Activated CD8-positive, alpha-beta T cell treated with anti-CD3 and anti-CD28 coated beads for 36 hours (primary cell): ENCODE measurements around the gene DGKG. TPM values are rescaled to one million over a fixed set of nuclear protein-coding genes. Genes with fewer than 3 reads are reported as not detected.

ENCODE experiments used
- ATAC-seq: fragments of 200-7000 bp; cut with Tn5 transposase; one replicate; pipeline ENCODE4 v1.10.0; 2021; ENCODE audit warnings: mild to moderate bottlenecking, moderate library complexity
- CTCF ChIA-PET: fragments of 350-600 bp; sonication (Branson Sonifier 250); formaldehyde crosslinking; loops from one replicate; lab custom pipeline; 2021; ENCODE audit warnings: antibody characterized with exemption; lab: Charles Lee
- POLR2A ChIA-PET: fragments of 350-600 bp; sonication (Branson Sonifier 250); formaldehyde crosslinking; loops from one replicate; lab custom pipeline; 2021; ENCODE audit warnings: antibody characterized with exemption; lab: Charles Lee
- DNase-seq: peaks from one replicate; pipeline ENCODE4 v3.0.0-alpha.2; 2020
- H3K27ac Mint-ChIP-seq: one replicate; pipeline ENCODE4 v1.8.0; 2021; ENCODE audit warnings: mild to moderate bottlenecking, mixed read lengths
- H3K27me3 Mint-ChIP-seq: one replicate; pipeline ENCODE4 v1.8.0; 2021; ENCODE audit warnings: mixed read lengths
- H3K36me3 Mint-ChIP-seq: one replicate; pipeline ENCODE4 v1.8.0; 2021; ENCODE audit warnings: low read depth, mixed read lengths
- H3K4me1 Mint-ChIP-seq: one replicate; pipeline ENCODE4 v1.8.0; 2021; ENCODE audit warnings: low read depth, mixed read lengths
- H3K4me3 Mint-ChIP-seq: one replicate; pipeline ENCODE4 v1.8.0; 2021; ENCODE audit warnings: mild to moderate bottlenecking, moderate library complexity, mixed read lengths
- H3K9me3 Mint-ChIP-seq: one replicate; pipeline ENCODE4 v1.8.0; 2021; ENCODE audit warnings: mixed read lengths
- CTCF ChIP-seq: fragments of 200-600 bp; IDR thresholded peaks from one replicate; pipeline ENCODE4 v1.8.0; 2022; ENCODE audit warnings: antibody characterized with exemption, mild to moderate bottlenecking
- intact Hi-C: fragments of 100-400 bp; cut with micrococcal nuclease; formaldehyde crosslinking; loops from one replicate; pipeline ENCODE4 v1.10.0; 2022
- total RNA-seq, 2 experiments: library from RNA; stranded (reverse); gene quantifications; one replicate each; pipeline ENCODE4 v1.2.3, GENCODE V29; 2021

The DGKG gene
- total RNA-seq, 2 experiments from 2014 or later, result 0.18 to 0.36 TPM

GRCh38 chr3:186283651-186284348 is 78.2 kb downstream of the DGKG start:
- no peak overlapping the region for H3K27ac Mint-ChIP-seq

GRCh38 chr3:186283096-186283495 is 78.9 kb downstream of the DGKG start:
- H3K36me3 Mint-ChIP-seq, result no peaks in the 10 kb centered on the region
- H3K4me3 Mint-ChIP-seq, result no peak overlapping the region
- ATAC-seq (no peak), DNase-seq (no peak)
- no peak overlapping the region for H3K27ac Mint-ChIP-seq
- no peak for TF ChIP-seq CTCF
- intact Hi-C loops, result no loop called here
- no peaks in the 10 kb centered on the region for H3K4me1 Mint-ChIP-seq
- POLR2A ChIA-PET, result no interaction called here
- H3K27me3 Mint-ChIP-seq, result peaks cover 6% of the 10 kb centered on the region
- H3K9me3 Mint-ChIP-seq, result no peaks in the 10 kb centered on the region
- CTCF ChIA-PET, result no interaction called here

More at GRCh38 chr3:186283651-186284348, 78.2 kb downstream of the DGKG start:
- no peak overlapping the region for H3K4me3 Mint-ChIP-seq
- H3K27me3 Mint-ChIP-seq, result peaks cover 2% of the 10 kb centered on the region
- H3K4me1 Mint-ChIP-seq, result no peaks in the 10 kb centered on the region
- intact Hi-C loops, result no loop called here
- H3K36me3 Mint-ChIP-seq, result no peaks in the 10 kb centered on the region
- ChIA-PET POLR2A (no interaction called here), CTCF (no interaction called here)
- no peaks in the 10 kb centered on the region for H3K9me3 Mint-ChIP-seq
- TF ChIP-seq CTCF, result no peak
- DNase-seq, result no peak
- ATAC-seq, result no peak

- intact Hi-C loops, result no loop called here
- H3K4me1 Mint-ChIP-seq, result no peaks in the 10 kb centered on the region
- no peak for ATAC-seq
- DNase-seq, result no peak
- no peak overlapping the region for H3K27ac Mint-ChIP-seq
- TF ChIP-seq CTCF, result no peak
- CTCF ChIA-PET, result interaction anchor here (1.1 to 1.2 kb wide), 2 partner anchors 291 to 338 kb away, joined by 3 to 4 read pairs; no protein-coding TSS in a partner anchor
- peaks cover 12% of the 10 kb centered on the region for H3K27me3 Mint-ChIP-seq
- H3K36me3 Mint-ChIP-seq, result no peaks in the 10 kb centered on the region
- POLR2A ChIA-PET, result no interaction called here
- H3K4me3 Mint-ChIP-seq, result no peak overlapping the region
- no peaks in the 10 kb centered on the region for H3K9me3 Mint-ChIP-seq
These were observed 80.9 kb downstream of the DGKG start for GRCh38 chr3:186281176-186281575.

- H3K27ac Mint-ChIP-seq, result no peak overlapping the region
- ATAC-seq (no peak), DNase-seq (no peak)
- CTCF ChIA-PET, result interaction anchor here (1.1 to 1.2 kb wide), 2 partner anchors 290 to 337 kb away, joined by 3 to 4 read pairs; no protein-coding TSS in a partner anchor
- H3K4me1 Mint-ChIP-seq, result no peaks in the 10 kb centered on the region
- no peaks in the 10 kb centered on the region for H3K9me3 Mint-ChIP-seq
- no peak overlapping the region for H3K4me3 Mint-ChIP-seq
- intact Hi-C loops, result no loop called here
- POLR2A ChIA-PET, result no interaction called here
- no peak for TF ChIP-seq CTCF
- H3K27me3 Mint-ChIP-seq, result peaks cover 9% of the 10 kb centered on the region
- H3K36me3 Mint-ChIP-seq, result no peaks in the 10 kb centered on the region
These were observed 81.3 kb downstream of the DGKG start for GRCh38 chr3:186280737-186281136.

- H3K27ac Mint-ChIP-seq, result no peak overlapping the region
- ATAC-seq, result no peak
- H3K4me3 Mint-ChIP-seq, result no peak overlapping the region
- POLR2A ChIA-PET, result no interaction called here
- DNase-seq, result no peak
- intact Hi-C loops, result no loop called here
- peaks cover 9% of the 10 kb centered on the region for H3K27me3 Mint-ChIP-seq
- H3K4me1 Mint-ChIP-seq, result no peaks in the 10 kb centered on the region
- TF ChIP-seq CTCF, result no peak
- no peaks in the 10 kb centered on the region for H3K9me3 Mint-ChIP-seq
- CTCF ChIA-PET, result interaction anchor here (1.0 to 1.5 kb wide), 3 partner anchors 20 to 295 kb away, joined by 3 to 5 read pairs (median 5); no protein-coding TSS in a partner anchor
- no peaks in the 10 kb centered on the region for H3K36me3 Mint-ChIP-seq
These were observed 84.6 kb downstream of the DGKG start for GRCh38 chr3:186277268-186277909.
